GM12878 (cell line): ENCODE data around the gene TBRG4. TPM values are rescaled to one million over a fixed set of nuclear protein-coding genes. Genes with fewer than 3 reads are reported as not detected.

ENCODE experiments used
- GATAD2B ChIP-seq: fragments of 450-650 bp; conservative IDR thresholded peaks from 2 replicates; pipeline ENCODE4 v1.6.1; 2017; ENCODE audit warnings: low read depth, mild to moderate bottlenecking, moderate library complexity
- HDAC2 ChIP-seq: fragments of 200-600 bp; sonication (generic); IDR thresholded peaks from 2 replicates; pipeline ENCODE4 v1.6.1; 2017
- KDM1A ChIP-seq: fragments of 200-600 bp; sonication (generic); IDR thresholded peaks from 2 replicates; pipeline ENCODE4 v1.6.1; 2016; ENCODE audit warnings: borderline replicate concordance
- NFXL1 ChIP-seq: fragments of 450-650 bp; IDR thresholded peaks from 2 replicates; pipeline ENCODE4 v1.6.1; 2017; ENCODE audit warnings: antibody characterized with exemption, mild to moderate bottlenecking, borderline replicate concordance
- POLR2AphosphoS2 ChIP-seq: IDR thresholded peaks from 2 replicates; pipeline ENCODE4 v1.6.1; 2011; ENCODE audit warnings: low read depth, mild to moderate bottlenecking, low read length, improper control_type of control experiment, moderate library complexity
- RBBP5 ChIP-seq: fragments of 200-600 bp; sonication (generic); conservative IDR thresholded peaks from 2 replicates; pipeline ENCODE4 v1.6.1; 2016
- polyA plus RNA-seq, 11 experiments: library from polyadenylated mRNA; depleted of rRNA in 4 of 11; unstranded in 6 of 11; stranded (reverse) in 5 of 11; fragments of >200 nt; fragmentation: Nextera tagmentation in 4 of 11; fragmentation: Illumina TruSeq in 1 of 11; extraction: Ambion mirVana in 4 of 11; extraction: Trizol in 1 of 11; gene quantifications; 1 replicate in 1 of 11; 2 replicates in 10 of 11; pipeline versions ENCODE4 v1.2.1 to v1.2.3, GENCODE V29; 2011 to 2016; ENCODE audit warnings: inconsistent platforms in 2 of 11, missing spikeins in 2 of 11, low read depth in 1 of 11
- total RNA-seq, 4 experiments: library from RNA; depleted of rRNA in 3 of 4; stranded (reverse); fragments of >200 nt in 3 of 4; fragmentation: Illumina TruSeq in 1 of 4; extraction: Trizol in 1 of 4; gene quantifications; 2 replicates each; pipeline versions ENCODE4 v1.2.1 to v1.2.3, GENCODE V29; 2013 to 2021
- TF ChIP-seq, protein P1 (sequence below): fragments of 450-650 bp; IDR thresholded peaks from 2 replicates; pipeline ENCODE4 v1.6.1; 2017; ENCODE audit warnings: mild to moderate bottlenecking, moderate library complexity
- TF ChIP-seq, protein P2 (sequence below): IDR thresholded peaks from 2 replicates; pipeline ENCODE4 v1.6.1; 2011; ENCODE audit warnings: borderline replicate concordance, low read depth, mild to moderate bottlenecking, moderate library complexity, mixed read lengths, low read length; ENCODE audit not compliant: insufficient read depth; ENCODE audit errors: extremely low read length
- TF ChIP-seq, protein P3 (sequence below): fragments of 450-650 bp; IDR thresholded peaks from 2 replicates; pipeline ENCODE4 v1.6.1; 2017; ENCODE audit warnings: mild to moderate bottlenecking, moderate library complexity

The TBRG4 gene
- total and polyA plus RNA-seq, 10 of the 15 experiments (the other 5 are each of a cell fraction or from before 2014, with no cell fraction given), result 8.4 to 130 (median 118) TPM

DNA sequence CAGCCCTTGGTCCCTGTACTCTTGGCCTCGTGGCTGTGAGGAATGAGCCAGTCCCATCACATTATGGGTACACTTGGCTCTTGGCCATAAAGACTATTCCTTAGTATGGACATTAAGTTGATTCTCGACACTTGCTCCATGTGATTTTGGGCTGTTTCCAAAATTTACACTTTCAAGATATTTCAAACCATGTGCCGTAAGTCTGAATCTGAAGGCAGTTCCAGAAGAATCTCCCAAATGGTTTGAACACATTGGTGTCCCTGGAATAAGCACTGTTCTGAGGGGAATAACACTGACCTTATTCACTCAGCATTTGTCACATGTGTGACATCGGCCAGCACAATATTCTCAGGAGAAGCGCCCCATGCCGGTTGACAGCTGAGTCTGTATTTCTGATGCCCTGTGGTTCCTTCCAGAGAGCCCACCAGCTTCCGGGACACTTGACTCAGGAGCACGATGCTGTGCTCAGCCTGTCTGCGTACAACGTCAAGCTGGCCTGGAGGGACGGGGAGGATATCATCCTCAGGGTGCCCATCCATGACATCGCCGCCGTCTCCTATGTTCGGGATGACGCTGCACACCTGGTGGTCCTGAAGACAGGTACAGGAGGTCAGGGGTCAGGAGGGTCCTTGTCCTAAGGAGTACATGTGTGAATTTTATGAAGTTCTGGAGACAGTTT lies 47.3 kb downstream of the TBRG4 start (continued):
- TF ChIP-seq, protein P1, sequence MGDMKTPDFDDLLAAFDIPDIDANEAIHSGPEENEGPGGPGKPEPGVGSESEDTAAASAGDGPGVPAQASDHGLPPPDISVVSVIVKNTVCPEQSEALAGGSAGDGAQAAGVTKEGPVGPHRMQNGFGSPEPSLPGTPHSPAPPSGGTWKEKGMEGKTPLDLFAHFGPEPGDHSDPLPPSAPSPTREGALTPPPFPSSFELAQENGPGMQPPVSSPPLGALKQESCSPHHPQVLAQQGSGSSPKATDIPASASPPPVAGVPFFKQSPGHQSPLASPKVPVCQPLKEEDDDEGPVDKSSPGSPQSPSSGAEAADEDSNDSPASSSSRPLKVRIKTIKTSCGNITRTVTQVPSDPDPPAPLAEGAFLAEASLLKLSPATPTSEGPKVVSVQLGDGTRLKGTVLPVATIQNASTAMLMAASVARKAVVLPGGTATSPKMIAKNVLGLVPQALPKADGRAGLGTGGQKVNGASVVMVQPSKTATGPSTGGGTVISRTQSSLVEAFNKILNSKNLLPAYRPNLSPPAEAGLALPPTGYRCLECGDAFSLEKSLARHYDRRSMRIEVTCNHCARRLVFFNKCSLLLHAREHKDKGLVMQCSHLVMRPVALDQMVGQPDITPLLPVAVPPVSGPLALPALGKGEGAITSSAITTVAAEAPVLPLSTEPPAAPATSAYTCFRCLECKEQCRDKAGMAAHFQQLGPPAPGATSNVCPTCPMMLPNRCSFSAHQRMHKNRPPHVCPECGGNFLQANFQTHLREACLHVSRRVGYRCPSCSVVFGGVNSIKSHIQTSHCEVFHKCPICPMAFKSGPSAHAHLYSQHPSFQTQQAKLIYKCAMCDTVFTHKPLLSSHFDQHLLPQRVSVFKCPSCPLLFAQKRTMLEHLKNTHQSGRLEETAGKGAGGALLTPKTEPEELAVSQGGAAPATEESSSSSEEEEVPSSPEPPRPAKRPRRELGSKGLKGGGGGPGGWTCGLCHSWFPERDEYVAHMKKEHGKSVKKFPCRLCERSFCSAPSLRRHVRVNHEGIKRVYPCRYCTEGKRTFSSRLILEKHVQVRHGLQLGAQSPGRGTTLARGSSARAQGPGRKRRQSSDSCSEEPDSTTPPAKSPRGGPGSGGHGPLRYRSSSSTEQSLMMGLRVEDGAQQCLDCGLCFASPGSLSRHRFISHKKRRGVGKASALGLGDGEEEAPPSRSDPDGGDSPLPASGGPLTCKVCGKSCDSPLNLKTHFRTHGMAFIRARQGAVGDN, result no peak
- TF ChIP-seq, protein P2, sequence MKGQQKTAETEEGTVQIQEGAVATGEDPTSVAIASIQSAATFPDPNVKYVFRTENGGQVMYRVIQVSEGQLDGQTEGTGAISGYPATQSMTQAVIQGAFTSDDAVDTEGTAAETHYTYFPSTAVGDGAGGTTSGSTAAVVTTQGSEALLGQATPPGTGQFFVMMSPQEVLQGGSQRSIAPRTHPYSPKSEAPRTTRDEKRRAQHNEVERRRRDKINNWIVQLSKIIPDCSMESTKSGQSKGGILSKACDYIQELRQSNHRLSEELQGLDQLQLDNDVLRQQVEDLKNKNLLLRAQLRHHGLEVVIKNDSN, result no peak
- TF ChIP-seq GATAD2B (no peak), HDAC2 (no peak), RBBP5 (no peak), KDM1A (no peak), POLR2AphosphoS2 (no peak), NFXL1 (no peak)
- TF ChIP-seq, protein P3, sequence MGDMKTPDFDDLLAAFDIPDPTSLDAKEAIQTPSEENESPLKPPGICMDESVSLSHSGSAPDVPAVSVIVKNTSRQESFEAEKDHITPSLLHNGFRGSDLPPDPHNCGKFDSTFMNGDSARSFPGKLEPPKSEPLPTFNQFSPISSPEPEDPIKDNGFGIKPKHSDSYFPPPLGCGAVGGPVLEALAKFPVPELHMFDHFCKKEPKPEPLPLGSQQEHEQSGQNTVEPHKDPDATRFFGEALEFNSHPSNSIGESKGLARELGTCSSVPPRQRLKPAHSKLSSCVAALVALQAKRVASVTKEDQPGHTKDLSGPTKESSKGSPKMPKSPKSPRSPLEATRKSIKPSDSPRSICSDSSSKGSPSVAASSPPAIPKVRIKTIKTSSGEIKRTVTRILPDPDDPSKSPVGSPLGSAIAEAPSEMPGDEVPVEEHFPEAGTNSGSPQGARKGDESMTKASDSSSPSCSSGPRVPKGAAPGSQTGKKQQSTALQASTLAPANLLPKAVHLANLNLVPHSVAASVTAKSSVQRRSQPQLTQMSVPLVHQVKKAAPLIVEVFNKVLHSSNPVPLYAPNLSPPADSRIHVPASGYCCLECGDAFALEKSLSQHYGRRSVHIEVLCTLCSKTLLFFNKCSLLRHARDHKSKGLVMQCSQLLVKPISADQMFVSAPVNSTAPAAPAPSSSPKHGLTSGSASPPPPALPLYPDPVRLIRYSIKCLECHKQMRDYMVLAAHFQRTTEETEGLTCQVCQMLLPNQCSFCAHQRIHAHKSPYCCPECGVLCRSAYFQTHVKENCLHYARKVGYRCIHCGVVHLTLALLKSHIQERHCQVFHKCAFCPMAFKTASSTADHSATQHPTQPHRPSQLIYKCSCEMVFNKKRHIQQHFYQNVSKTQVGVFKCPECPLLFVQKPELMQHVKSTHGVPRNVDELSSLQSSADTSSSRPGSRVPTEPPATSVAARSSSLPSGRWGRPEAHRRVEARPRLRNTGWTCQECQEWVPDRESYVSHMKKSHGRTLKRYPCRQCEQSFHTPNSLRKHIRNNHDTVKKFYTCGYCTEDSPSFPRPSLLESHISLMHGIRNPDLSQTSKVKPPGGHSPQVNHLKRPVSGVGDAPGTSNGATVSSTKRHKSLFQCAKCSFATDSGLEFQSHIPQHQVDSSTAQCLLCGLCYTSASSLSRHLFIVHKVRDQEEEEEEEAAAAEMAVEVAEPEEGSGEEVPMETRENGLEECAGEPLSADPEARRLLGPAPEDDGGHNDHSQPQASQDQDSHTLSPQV, result no peak
